Muscle layer of duodenum (tissue), 2 donors: Measurements from ENCODE around the gene PLPP7.

Source experiments
- H3K27ac ChIP-seq: one replicate; pipeline ENCODE4 v1.7.0; 2013; ENCODE audit warnings: mild to moderate bottlenecking, low read length
- H3K27me3 ChIP-seq: one replicate; pipeline ENCODE4 v1.7.0; 2013; ENCODE audit warnings: low read depth, mild to moderate bottlenecking, control low read depth, low read length
- H3K36me3 ChIP-seq, 2 donors: one replicate each; pipeline ENCODE4 v1.7.0; 2013; ENCODE audit warnings: low read length in 2 of 2, control low read depth in 1 of 2, mild to moderate bottlenecking in 1 of 2; ENCODE audit not compliant: insufficient read depth in 2 of 2, control insufficient read depth in 1 of 2
- H3K4me1 ChIP-seq, 2 donors: one replicate each; pipeline ENCODE4 v1.7.0; 2013; ENCODE audit warnings: low read length in 2 of 2, mild to moderate bottlenecking in 2 of 2, control low read depth in 1 of 2, moderate library complexity in 1 of 2; ENCODE audit not compliant: insufficient read depth in 2 of 2, control insufficient read depth in 1 of 2
- H3K4me3 ChIP-seq, 2 donors: one replicate each; pipeline ENCODE4 v1.7.0; 2013; ENCODE audit warnings: low read length in 2 of 2, low read depth in 1 of 2, mild to moderate bottlenecking in 1 of 2
- H3K9me3 ChIP-seq, 2 donors: one replicate each; pipeline ENCODE4 v1.7.0; 2013; ENCODE audit warnings: low read length in 2 of 2, control low read depth in 1 of 2, mild to moderate bottlenecking in 1 of 2; ENCODE audit not compliant: control insufficient read depth in 1 of 2
- donor health status: healthy.

PLPP7 gene

GRCh38 chr9:131299961-131300347 is 10.4 kb downstream of the PLPP7 start:
- no peak overlapping the region for H3K27ac ChIP-seq
- H3K9me3 ChIP-seq: no peaks in the 10 kb centered on the region
- no peak overlapping the region for H3K4me3 ChIP-seq
- H3K36me3 ChIP-seq: no peaks in the 10 kb centered on the region
- H3K27me3 ChIP-seq: no peaks in the 10 kb centered on the region
- no peaks in the 10 kb centered on the region for H3K4me1 ChIP-seq

- H3K27ac ChIP-seq: no peak overlapping the region
- H3K27me3 ChIP-seq: no peaks in the 10 kb centered on the region
- no peak overlapping the region for H3K4me3 ChIP-seq
- H3K9me3 ChIP-seq: no peaks in the 10 kb centered on the region
- no peaks in the 10 kb centered on the region for H3K36me3 ChIP-seq
- H3K4me1 ChIP-seq: no peaks in the 10 kb centered on the region
Measured at GRCh38 chr9:131300444-131300843, 10.9 kb downstream of the PLPP7 start.

- Histone ChIP-seq H3K9me3 (no peaks in the 10 kb centered on the region), H3K27me3 (no peaks in the 10 kb centered on the region), H3K36me3 (no peaks in the 10 kb centered on the region), H3K27ac (no peak overlapping the region), H3K4me3 (no peak overlapping the region), H3K4me1 (no peaks in the 10 kb centered on the region)
Measured at GRCh38 chr9:131302244-131303075, 12.9 kb downstream of the PLPP7 start.

- no peak overlapping the region for H3K27ac ChIP-seq
- no peaks in the 10 kb centered on the region for H3K9me3 ChIP-seq
- H3K27me3 ChIP-seq: no peaks in the 10 kb centered on the region
- H3K4me1 ChIP-seq: no peaks in the 10 kb centered on the region
- H3K4me3 ChIP-seq: no peak overlapping the region
- no peaks in the 10 kb centered on the region for H3K36me3 ChIP-seq
Measured at GRCh38 chr9:131303381-131304321, 14.1 kb downstream of the PLPP7 start.

- Histone ChIP-seq H3K36me3 (no peaks in the 10 kb centered on the region), H3K27me3 (no peaks in the 10 kb centered on the region), H3K4me1 (no peaks in the 10 kb centered on the region), H3K9me3 (no peaks in the 10 kb centered on the region), H3K4me3 (no peak overlapping the region), H3K27ac (no peak overlapping the region)
Measured at GRCh38 chr9:131304676-131305355, 15.3 kb downstream of the PLPP7 start.

DNA sequence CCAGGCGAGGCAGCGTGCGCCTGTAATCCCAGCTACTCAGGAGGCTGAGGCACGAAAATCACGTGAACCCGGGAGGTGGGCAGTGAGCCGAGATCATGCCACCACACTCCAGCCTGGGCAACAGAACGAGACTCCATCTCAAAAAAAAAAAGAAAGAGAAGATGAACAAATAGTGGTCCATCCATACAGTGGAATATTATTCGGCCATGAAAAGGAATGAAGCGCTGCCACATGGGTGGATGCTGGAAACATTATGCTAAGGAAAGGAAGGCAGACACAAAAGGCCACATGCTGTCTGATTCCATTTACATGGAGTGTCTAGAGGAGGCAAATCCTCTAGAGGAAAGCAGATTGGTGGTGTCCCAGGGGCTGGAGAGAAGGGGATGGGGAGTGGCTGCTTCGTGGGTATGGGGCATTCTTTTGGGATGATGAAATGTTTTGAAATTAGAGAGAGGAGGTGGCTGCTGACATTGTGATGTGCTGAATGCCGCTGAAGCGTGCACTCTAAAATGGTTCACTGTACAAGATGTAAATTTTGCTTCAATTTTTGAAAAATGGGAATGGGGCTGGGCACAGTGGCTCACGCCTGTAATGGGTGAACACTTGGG is 17.0 kb downstream of the PLPP7 start:
- Histone ChIP-seq H3K27ac (no peak overlapping the region), H3K4me1 (no peaks in the 10 kb centered on the region), H3K9me3 (no peaks in the 10 kb centered on the region), H3K27me3 (no peaks in the 10 kb centered on the region), H3K4me3 (no peak overlapping the region), H3K36me3 (no peaks in the 10 kb centered on the region)

GRCh38 chr9:131307974-131308373 is 18.5 kb downstream of the PLPP7 start:
- Histone ChIP-seq H3K4me3 (no peak overlapping the region), H3K27ac (no peak overlapping the region), H3K27me3 (no peaks in the 10 kb centered on the region), H3K36me3 (no peaks in the 10 kb centered on the region), H3K9me3 (no peaks in the 10 kb centered on the region), H3K4me1 (no peaks in the 10 kb centered on the region)

DNA sequence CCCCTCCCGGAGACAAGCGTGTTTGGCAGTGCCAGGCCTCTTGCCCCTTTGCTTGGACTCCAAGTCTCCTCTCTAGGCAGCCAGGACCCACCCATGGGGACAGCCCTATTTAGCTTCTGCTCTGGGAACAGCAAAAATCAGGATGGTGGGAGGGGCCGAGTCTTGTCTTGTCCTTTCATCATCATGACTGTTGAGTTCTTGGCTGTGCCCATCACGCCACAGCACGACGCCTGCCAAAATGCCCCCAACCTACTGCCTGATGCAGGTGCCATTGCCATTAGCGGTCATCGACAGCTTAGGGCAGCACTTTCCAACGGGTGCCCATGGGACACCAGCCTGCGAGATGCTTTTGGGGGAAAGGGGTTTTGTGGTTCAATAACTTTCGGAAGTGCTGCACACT is 18.9 kb downstream of the PLPP7 start:
- no peak overlapping the region for H3K27ac ChIP-seq
- H3K36me3 ChIP-seq: no peaks in the 10 kb centered on the region
- no peaks in the 10 kb centered on the region for H3K4me1 ChIP-seq
- no peaks in the 10 kb centered on the region for H3K9me3 ChIP-seq
- H3K4me3 ChIP-seq: no peak overlapping the region
- H3K27me3 ChIP-seq: no peaks in the 10 kb centered on the region

GRCh38 chr9:131308906-131309529 is 19.5 kb downstream of the PLPP7 start:
- Histone ChIP-seq H3K4me1 (no peaks in the 10 kb centered on the region), H3K4me3 (no peak overlapping the region), H3K9me3 (no peaks in the 10 kb centered on the region), H3K27me3 (no peaks in the 10 kb centered on the region), H3K36me3 (no peaks in the 10 kb centered on the region), H3K27ac (no peak overlapping the region)

- no peaks in the 10 kb centered on the region for H3K4me1 ChIP-seq
- no peaks in the 10 kb centered on the region for H3K36me3 ChIP-seq
- no peak overlapping the region for H3K4me3 ChIP-seq
- no peaks in the 10 kb centered on the region for H3K27me3 ChIP-seq
- no peak overlapping the region for H3K27ac ChIP-seq
- no peaks in the 10 kb centered on the region for H3K9me3 ChIP-seq
Measured at GRCh38 chr9:131309530-131310276, 20.2 kb downstream of the PLPP7 start.
